ENCODE results near the gene MAP4K4.

Gene MAP4K4

DNA sequence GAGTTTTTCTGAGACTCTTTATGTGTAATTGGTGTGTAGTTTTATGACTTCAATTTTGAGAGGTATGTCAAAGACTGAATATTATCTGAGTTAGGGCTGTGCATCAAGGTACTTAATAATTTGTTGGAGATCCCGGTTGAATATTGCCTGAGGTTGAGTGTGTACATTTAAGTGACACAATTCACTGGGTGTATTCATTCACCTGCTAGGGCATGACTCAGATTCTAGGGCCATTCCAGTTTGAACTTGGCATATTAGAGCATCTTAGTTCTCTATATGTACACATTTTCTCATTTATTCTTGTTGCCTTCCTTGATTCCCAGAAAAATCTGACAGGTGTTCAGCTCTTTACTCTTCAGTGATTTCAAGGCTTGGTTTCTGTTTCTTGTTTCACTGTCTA, 12.5 kb downstream of the MAP4K4 start:
- DNase-seq, result no peak
- H3K27me3 ChIP-seq (replicated peaks), result no peaks in the 10 kb centered on the region
- TF ChIP-seq, protein P1, sequence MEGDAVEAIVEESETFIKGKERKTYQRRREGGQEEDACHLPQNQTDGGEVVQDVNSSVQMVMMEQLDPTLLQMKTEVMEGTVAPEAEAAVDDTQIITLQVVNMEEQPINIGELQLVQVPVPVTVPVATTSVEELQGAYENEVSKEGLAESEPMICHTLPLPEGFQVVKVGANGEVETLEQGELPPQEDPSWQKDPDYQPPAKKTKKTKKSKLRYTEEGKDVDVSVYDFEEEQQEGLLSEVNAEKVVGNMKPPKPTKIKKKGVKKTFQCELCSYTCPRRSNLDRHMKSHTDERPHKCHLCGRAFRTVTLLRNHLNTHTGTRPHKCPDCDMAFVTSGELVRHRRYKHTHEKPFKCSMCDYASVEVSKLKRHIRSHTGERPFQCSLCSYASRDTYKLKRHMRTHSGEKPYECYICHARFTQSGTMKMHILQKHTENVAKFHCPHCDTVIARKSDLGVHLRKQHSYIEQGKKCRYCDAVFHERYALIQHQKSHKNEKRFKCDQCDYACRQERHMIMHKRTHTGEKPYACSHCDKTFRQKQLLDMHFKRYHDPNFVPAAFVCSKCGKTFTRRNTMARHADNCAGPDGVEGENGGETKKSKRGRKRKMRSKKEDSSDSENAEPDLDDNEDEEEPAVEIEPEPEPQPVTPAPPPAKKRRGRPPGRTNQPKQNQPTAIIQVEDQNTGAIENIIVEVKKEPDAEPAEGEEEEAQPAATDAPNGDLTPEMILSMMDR (IDR thresholded peaks at IDR 0.05; ENCODE audit: low read depth, low read length, missing control alignments), result no peak
- H3K27ac ChIP-seq, result no peak overlapping the region
- H3K4me3 ChIP-seq (ENCODE audit: low read depth, low read length), result no peak overlapping the region
- in situ Hi-C loops (cut with HindIII; ENCODE audit: low pct_ligation_motif_present, low sequenced_read_pairs), result no loop called here
- H3K36me3 ChIP-seq (replicated peaks), result peaks cover 6% of the 10 kb centered on the region

DNA sequence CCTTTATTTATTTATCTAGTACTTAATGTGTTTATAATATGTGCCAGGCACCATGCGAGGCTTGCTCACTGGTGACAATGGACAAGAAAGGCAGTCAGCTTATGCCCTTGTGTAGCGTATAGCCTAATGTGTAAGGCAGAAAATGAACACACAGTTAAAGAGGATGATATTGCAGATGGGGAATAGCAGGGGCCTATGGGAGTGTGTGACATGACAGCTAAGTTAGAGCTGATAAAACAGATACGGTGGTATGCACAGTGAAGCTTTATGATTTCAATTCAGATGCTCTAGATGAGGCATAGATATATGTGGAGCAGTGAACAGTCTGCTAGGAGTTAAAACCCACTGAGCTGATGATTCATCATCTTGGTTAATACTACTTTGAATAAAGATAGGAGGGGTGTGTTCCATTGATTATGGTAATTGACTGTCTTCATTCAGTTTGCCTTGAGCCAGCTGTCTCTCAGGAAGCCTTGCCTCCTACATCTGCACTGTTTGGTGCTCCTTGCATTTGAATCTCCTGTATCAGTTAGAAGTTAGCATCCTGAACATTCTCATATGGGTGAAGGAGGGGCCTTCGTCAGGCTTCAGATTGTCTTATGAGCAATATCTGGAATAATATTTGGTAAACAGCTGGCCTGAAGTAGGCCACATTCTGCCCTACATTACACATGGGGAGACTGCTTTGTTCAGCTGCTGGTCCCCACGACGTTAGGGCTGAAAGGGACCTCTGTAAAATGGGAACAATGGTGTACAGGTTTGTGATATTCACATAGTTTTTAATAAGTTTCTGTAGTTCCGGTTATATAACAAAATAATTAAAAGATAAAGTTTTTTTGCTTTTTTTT, 13.2 kb downstream of the MAP4K4 start:
- no peak overlapping the region for H3K4me3 ChIP-seq (ENCODE audit: low read depth, low read length)
- H3K27ac ChIP-seq, result no peak overlapping the region
- no peak for DNase-seq
- TF ChIP-seq, protein P1 (IDR thresholded peaks at IDR 0.05; ENCODE audit: low read depth, low read length, missing control alignments), result no peak
- no peaks in the 10 kb centered on the region for H3K27me3 ChIP-seq (replicated peaks)
- H3K36me3 ChIP-seq (replicated peaks), result peaks cover 7% of the 10 kb centered on the region
- in situ Hi-C loops (cut with HindIII; ENCODE audit: low pct_ligation_motif_present, low sequenced_read_pairs), result no loop called here

DNA sequence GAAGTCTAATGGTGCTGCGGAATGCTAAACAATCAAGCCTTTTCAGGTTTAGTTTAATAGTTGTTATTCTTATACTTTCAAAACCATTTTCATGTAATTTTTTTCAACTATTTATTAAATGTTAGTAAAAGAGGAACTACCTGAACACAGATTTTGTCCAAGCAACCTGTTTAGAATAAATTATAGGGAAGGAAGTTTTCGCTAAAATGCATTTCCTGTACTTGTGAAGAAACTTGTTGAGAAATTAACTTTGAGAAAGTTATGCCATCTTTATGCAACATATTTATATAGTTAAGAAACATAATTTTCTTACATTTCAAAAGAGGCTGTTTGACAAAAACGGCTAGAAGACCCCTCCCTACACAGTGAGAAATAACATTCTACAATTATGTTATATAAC, 16.6 kb downstream of the MAP4K4 start:
- H3K4me3 ChIP-seq (ENCODE audit: low read depth, low read length), result no peak overlapping the region
- DNase-seq, result no peak
- H3K27me3 ChIP-seq (replicated peaks), result no peaks in the 10 kb centered on the region
- TF ChIP-seq, protein P1 (IDR thresholded peaks at IDR 0.05; ENCODE audit: low read depth, low read length, missing control alignments), result no peak
- in situ Hi-C loops (cut with HindIII; ENCODE audit: low pct_ligation_motif_present, low sequenced_read_pairs), result no loop called here
- no peak overlapping the region for H3K27ac ChIP-seq
- peaks cover 3% of the 10 kb centered on the region for H3K36me3 ChIP-seq (replicated peaks)

DNA sequence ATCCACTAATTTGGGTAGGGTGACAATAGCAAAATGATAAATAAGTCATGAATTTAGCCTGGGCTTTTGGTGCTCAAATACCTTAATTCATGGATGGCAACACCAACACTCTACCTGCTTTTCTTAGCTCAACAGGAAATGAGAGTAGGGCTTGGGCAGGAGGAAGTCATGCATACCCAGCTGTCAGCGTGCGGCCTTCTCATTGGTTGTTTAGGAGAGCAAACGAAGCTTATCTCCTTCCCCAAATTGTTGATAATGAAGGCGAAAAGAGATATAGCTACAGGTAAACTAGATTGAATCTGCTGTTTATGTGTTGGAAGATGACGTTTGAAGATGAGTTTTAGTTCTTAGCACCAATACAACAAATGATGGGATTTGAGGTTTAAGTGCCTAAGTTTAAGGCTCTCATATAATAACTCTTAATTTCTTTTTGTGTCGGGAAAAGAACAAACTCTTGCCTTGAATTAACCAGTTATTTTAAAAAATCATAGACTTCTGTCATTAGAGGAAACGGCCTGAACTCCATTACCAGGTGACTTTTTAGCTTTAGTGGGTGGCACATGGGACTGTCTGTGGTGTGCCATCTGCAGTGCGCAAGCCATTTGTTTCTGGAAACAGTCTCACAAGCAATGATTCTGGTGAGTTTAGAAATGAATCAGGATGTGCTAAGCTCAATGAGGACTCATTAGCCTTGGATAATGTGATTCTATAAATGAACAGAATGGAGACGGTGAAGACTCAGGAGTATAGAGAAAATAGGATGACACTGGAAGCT, 19.8 kb downstream of the MAP4K4 start:
- TF ChIP-seq, protein P1 (IDR thresholded peaks at IDR 0.05; ENCODE audit: low read depth, low read length, missing control alignments), result no peak
- Histone ChIP-seq H3K4me3 (ENCODE audit: low read depth, low read length) (no peak overlapping the region), H3K27ac (no peak overlapping the region), H3K36me3 (replicated peaks) (peaks cover 3% of the 10 kb centered on the region), H3K27me3 (replicated peaks) (no peaks in the 10 kb centered on the region)
- in situ Hi-C loops (cut with HindIII; ENCODE audit: low pct_ligation_motif_present, low sequenced_read_pairs), result no loop called here
- DNase-seq, result no peak

DNA sequence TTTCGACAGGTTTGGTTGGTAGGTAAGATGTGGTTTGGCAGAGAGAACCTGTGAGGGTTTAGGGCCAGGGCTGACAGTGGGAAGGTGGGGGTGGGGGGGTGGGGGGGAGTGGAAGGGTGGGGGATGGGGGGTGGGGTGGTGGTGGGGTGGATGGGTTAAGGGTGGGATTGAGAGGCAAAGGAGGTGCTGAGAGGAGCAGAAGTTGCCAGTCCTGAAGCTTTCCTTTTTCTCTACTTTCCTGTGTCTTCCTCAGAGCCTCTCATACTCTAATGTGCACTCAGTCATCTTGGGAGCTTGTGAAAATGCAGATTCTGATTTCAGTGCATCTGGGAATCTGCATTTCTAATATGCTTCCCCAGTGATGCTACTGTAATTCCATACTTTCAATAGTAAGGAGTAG, 21.0 kb downstream of the MAP4K4 start:
- H3K27ac ChIP-seq, result no peak overlapping the region
- H3K36me3 ChIP-seq (replicated peaks), result peaks cover 3% of the 10 kb centered on the region
- in situ Hi-C loops (cut with HindIII; ENCODE audit: low pct_ligation_motif_present, low sequenced_read_pairs), result no loop called here

More for the DNA sequence above, 21.0 kb downstream of the MAP4K4 start:
- TF ChIP-seq, protein P1 (IDR thresholded peaks at IDR 0.05; ENCODE audit: low read depth, low read length, missing control alignments), result no peak
- Histone ChIP-seq H3K4me3 (ENCODE audit: low read depth, low read length) (no peak overlapping the region), H3K27me3 (replicated peaks) (no peaks in the 10 kb centered on the region)
- no peak for DNase-seq

All from brain microvascular endothelial cell (primary cell).